WERI-Rb-1 (cell line): ENCODE results near the gene JOSD1.
A peak's percentile ranks its signal among the peaks of the same experiment; 100 is the strongest.

Experiments used
- DNase-seq: peaks from one replicate; pipeline ENCODE4 v3.0.0-alpha.2; 2020
- H3K27ac ChIP-seq: fragments of 250-450 bp; sonication (Bioruptor Pico); 2 replicates; pipeline ENCODE4 v1.5.1; 2020; ENCODE audit warnings: mild to moderate bottlenecking, moderate library complexity
- H3K27me3 ChIP-seq: fragments of 250-450 bp; sonication (Bioruptor Pico); 2 replicates; pipeline ENCODE4 v1.5.1; 2021; ENCODE audit warnings: mild to moderate bottlenecking, low read depth, moderate library complexity; ENCODE audit not compliant: insufficient read depth, severe bottlenecking
- H3K36me3 ChIP-seq: fragments of 250-450 bp; sonication (Bioruptor Pico); 2 replicates; pipeline ENCODE4 v1.5.1; 2020; ENCODE audit warnings: mild to moderate bottlenecking, moderate library complexity
- H3K4me3 ChIP-seq: 2 replicates; pipeline ENCODE4 v1.5.1; 2011; ENCODE audit warnings: low read depth, mild to moderate bottlenecking, control low read depth, low read length
- H3K9me3 ChIP-seq: fragments of 250-450 bp; sonication (Bioruptor Pico); 2 replicates; pipeline ENCODE4 v1.5.1; 2021; ENCODE audit warnings: mild to moderate bottlenecking, moderate library complexity; ENCODE audit not compliant: severe bottlenecking
- TF ChIP-seq, protein P1 (sequence below): IDR thresholded peaks from 2 replicates; pipeline ENCODE4 v1.5.1; 2011; ENCODE audit warnings: low read depth, mild to moderate bottlenecking, control low read depth, inconsistent platforms, low read length

Gene JOSD1

GRCh38 chr22:38705235-38706100 lies 4.7 kb upstream of the JOSD1 start, which contains the start of gene GTPBP1:
Gene GTPBP1, plus strand, starts transcription at chr22:38705944. Its CDS starts 12 bp downstream, at chr22:38705956.
- peak within 1 kb of the TSS; percentile 81 for H3K4me3 ChIP-seq
- TF ChIP-seq, protein P1, sequence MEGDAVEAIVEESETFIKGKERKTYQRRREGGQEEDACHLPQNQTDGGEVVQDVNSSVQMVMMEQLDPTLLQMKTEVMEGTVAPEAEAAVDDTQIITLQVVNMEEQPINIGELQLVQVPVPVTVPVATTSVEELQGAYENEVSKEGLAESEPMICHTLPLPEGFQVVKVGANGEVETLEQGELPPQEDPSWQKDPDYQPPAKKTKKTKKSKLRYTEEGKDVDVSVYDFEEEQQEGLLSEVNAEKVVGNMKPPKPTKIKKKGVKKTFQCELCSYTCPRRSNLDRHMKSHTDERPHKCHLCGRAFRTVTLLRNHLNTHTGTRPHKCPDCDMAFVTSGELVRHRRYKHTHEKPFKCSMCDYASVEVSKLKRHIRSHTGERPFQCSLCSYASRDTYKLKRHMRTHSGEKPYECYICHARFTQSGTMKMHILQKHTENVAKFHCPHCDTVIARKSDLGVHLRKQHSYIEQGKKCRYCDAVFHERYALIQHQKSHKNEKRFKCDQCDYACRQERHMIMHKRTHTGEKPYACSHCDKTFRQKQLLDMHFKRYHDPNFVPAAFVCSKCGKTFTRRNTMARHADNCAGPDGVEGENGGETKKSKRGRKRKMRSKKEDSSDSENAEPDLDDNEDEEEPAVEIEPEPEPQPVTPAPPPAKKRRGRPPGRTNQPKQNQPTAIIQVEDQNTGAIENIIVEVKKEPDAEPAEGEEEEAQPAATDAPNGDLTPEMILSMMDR = 0 out of 2 replicates have a peak, but pooled peaks have one; percentile 5
- no peaks in the 10 kb centered on the region for H3K27me3 ChIP-seq
- no peaks in the 10 kb centered on the region for H3K9me3 ChIP-seq
- DNase-seq = peak; percentile 99
- peaks cover 37% of the 10 kb centered on the region for H3K36me3 ChIP-seq
- peak within 1 kb of the TSS; percentile 94 for H3K27ac ChIP-seq

GRCh38 chr22:38704654-38705234 lies 4.0 kb upstream of the JOSD1 start:
- Histone ChIP-seq H3K36me3 (peaks cover 30% of the 10 kb centered on the region), H3K27me3 (no peaks in the 10 kb centered on the region), H3K9me3 (no peaks in the 10 kb centered on the region), H3K4me3 (peak overlapping the region; percentile 31), H3K27ac (peak overlapping the region; percentile 90)
- TF ChIP-seq, protein P1 = no peak
- no peak for DNase-seq

DNA sequence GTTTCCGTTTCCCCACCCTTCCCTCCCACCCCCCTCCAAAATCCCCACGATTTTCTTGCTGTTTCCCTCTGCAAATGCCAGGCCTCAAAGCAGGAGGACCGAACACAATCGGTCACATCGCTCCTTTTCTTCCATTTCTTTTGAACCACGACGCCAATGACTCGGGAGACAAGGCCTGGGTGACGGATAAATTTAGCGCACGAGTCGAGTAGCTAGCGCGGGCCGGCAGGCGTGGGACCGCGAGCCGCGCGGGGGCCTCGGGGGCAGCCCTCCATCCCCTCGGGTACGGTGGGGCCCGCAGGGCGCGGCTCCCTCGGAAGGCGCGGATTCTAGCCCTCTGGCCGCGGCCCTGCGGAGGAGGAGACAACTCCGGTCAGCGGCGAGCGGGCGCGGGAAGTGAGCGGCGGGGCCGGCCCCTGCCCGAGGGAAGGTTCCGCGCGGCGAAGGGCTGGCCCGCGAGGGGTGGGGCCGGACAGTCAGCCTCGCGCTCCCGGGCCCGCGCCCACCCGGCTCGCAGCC lies 414 bp downstream of the JOSD1 start:
- no peak for DNase-seq
- TF ChIP-seq, protein P1 = no peak

GRCh38 chr22:38699784-38700183 lies 959 bp downstream of the JOSD1 start:
- no peak for DNase-seq

More for the DNA sequence above, 414 bp downstream of the JOSD1 start:
- H3K27me3 ChIP-seq = no peaks in the 10 kb centered on the region
- peaks cover 30% of the 10 kb centered on the region for H3K36me3 ChIP-seq
- peak overlapping the region; percentile 90 for H3K27ac ChIP-seq
- H3K9me3 ChIP-seq = no peaks in the 10 kb centered on the region
- H3K4me3 ChIP-seq = peak overlapping the region; percentile 73

DNA sequence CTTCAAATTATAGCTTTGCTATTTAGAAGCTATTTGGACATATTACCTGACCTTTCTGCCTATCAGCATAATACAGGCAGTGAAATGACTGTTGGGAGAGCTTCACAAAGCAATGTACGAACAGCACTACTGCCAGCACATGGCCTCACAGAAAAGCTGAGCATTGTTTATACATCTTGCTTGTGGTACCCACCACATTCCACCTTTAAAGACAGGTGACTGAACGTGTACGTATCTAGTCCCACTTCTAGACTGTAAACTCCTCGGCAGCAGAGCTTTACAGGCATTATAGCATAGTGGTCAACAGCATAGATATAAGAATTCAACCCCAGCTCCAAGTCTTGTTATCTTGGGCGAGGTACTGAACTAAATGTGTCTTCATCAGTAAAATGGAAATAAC lies 1.6 kb downstream of the JOSD1 start:
- TF ChIP-seq, protein P1 = no peak
- no peak for DNase-seq
- Histone ChIP-seq H3K36me3 (peaks cover 36% of the 10 kb centered on the region), H3K27ac (no peak overlapping the region), H3K27me3 (no peaks in the 10 kb centered on the region), H3K4me3 (peak overlapping the region; percentile 73), H3K9me3 (no peaks in the 10 kb centered on the region)

More at GRCh38 chr22:38699784-38700183, 959 bp downstream of the JOSD1 start:
- H3K9me3 ChIP-seq = no peaks in the 10 kb centered on the region
- peak overlapping the region; percentile 73 for H3K4me3 ChIP-seq
- H3K36me3 ChIP-seq = peaks cover 33% of the 10 kb centered on the region
- TF ChIP-seq, protein P1 = no peak
- H3K27me3 ChIP-seq = no peaks in the 10 kb centered on the region
- H3K27ac ChIP-seq = peak overlapping the region; percentile 90
